Lower leg skin (tissue), 3 donors: ENCODE data around the gene RNF212.

Experiments
- POLR2A ChIP-seq, 2 donors: fragments of 450-650 bp; IDR thresholded peaks; one replicate each; pipeline ENCODE4 v1.6.1; 2016 to 2017; ENCODE audit warnings: antibody characterized with exemption in 2 of 2, mild to moderate bottlenecking in 1 of 2, moderate library complexity in 1 of 2
- TF ChIP-seq, protein P1 (sequence below), 3 donors: fragments of 450-650 bp; IDR thresholded peaks; one replicate each; pipeline ENCODE4 v1.5.1; 2016; ENCODE audit warnings: antibody characterized with exemption in 3 of 3, mild to moderate bottlenecking in 3 of 3, moderate library complexity in 2 of 3

DNA sequence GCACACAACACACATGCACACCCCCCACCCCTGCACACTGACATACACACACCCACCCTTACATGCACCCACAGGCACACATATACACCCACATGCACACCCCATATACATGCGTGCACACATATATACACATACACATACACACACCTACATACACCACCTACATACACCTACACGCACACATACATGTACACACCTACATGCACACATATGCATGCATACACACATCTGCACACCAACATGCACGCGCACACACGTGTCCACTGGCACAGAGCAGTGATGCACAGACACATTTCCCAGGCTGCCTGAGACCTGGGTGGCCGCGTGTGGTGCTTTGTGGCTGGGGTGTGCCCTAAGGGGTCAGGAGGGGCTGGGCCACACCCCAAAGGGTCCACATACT, 70.2 kb downstream of the RNF212 start:
- TF ChIP-seq, protein P1, sequence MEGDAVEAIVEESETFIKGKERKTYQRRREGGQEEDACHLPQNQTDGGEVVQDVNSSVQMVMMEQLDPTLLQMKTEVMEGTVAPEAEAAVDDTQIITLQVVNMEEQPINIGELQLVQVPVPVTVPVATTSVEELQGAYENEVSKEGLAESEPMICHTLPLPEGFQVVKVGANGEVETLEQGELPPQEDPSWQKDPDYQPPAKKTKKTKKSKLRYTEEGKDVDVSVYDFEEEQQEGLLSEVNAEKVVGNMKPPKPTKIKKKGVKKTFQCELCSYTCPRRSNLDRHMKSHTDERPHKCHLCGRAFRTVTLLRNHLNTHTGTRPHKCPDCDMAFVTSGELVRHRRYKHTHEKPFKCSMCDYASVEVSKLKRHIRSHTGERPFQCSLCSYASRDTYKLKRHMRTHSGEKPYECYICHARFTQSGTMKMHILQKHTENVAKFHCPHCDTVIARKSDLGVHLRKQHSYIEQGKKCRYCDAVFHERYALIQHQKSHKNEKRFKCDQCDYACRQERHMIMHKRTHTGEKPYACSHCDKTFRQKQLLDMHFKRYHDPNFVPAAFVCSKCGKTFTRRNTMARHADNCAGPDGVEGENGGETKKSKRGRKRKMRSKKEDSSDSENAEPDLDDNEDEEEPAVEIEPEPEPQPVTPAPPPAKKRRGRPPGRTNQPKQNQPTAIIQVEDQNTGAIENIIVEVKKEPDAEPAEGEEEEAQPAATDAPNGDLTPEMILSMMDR (IDR thresholded peaks at IDR 0.05): no peak
- TF ChIP-seq POLR2A (IDR thresholded peaks at IDR 0.05): no peak
